ENCODE measurements around the gene TIRAP. TPM values are rescaled to one million over a fixed set of nuclear protein-coding genes. Genes with fewer than 3 reads are reported as not detected.

The TIRAP gene
- total and polyA plus RNA-seq, 2 of the 8 experiments (the other 6 are each of a cell fraction or from before 2014, with no cell fraction given) = 5.3 TPM

GRCh38 chr11:126337474-126338241, 54.8 kb downstream of the TIRAP start (continued):
- no peak for TF ChIP-seq KDM4A (IDR thresholded peaks at IDR 0.05; ENCODE audit: low read depth, low read length, severe bottlenecking)
- TF ChIP-seq PHF8 (conservative IDR thresholded peaks at IDR 0.05; ENCODE audit: low read depth, low read length) = no peak
- TF ChIP-seq BRCA1 (IDR thresholded peaks at IDR 0.05; ENCODE audit: low read depth, low read length) = no peak
- no peak for TF ChIP-seq RXRA (IDR thresholded peaks at IDR 0.05; ENCODE audit: insufficient read depth, low read depth, low read length)
- no peak for TF ChIP-seq USF2 (IDR thresholded peaks at IDR 0.05; ENCODE audit: low read length)
- TF ChIP-seq EP300 (IDR thresholded peaks at IDR 0.05; ENCODE audit: borderline replicate concordance in 1 of 2, low read depth in 2 of 2, low read length in 2 of 2) = no peak
- TF ChIP-seq CREB1 (IDR thresholded peaks at IDR 0.05) = no peak
- TF ChIP-seq EGR1 (IDR thresholded peaks at IDR 0.05; ENCODE audit: borderline replicate concordance, low read depth, low read length) = no peak

All from H1 (cell line).